CD14-positive monocyte (primary cell): ENCODE data around the gene RNU6-9. TPM values are rescaled to one million over a fixed set of nuclear protein-coding genes. Genes with fewer than 3 reads are reported as not detected.

Experiments
- DNase-seq, 3 donors: peaks; one replicate each; pipeline ENCODE4 v3.0.0-alpha.2; 2011 to 2022
- H2AFZ ChIP-seq: 2 replicates; pipeline ENCODE4 v1.6.0; 2012; ENCODE audit warnings: mild to moderate bottlenecking, low read depth, low read length, inconsistent platforms; ENCODE audit not compliant: insufficient read depth, poor library complexity, severe bottlenecking
- H3K27ac ChIP-seq, 2 donors: 1 replicate in 1 of 2; 2 replicates in 1 of 2; pipeline ENCODE4 v1.5.1; 2012 to 2013; ENCODE audit warnings: low read length in 2 of 2, control low read depth in 1 of 2, inconsistent platforms in 1 of 2, low read depth in 1 of 2, mild to moderate bottlenecking in 1 of 2
- H3K27me3 ChIP-seq, 2 donors: one replicate each; pipeline versions ENCODE4 v1.6.0 to v1.6.1; 2011 to 2013; ENCODE audit warnings: low read length in 2 of 2; ENCODE audit not compliant: control insufficient read depth in 2 of 2, insufficient read depth in 2 of 2
- H3K36me3 ChIP-seq, 2 donors: replicated peaks in 1 of 2; 1 replicate in 1 of 2; 2 replicates in 1 of 2; pipeline versions ENCODE4 v1.5.1 to v1.6.1; 2012 to 2013; ENCODE audit warnings: low read length in 2 of 2, control low read depth in 1 of 2, inconsistent platforms in 1 of 2, mild to moderate bottlenecking in 1 of 2; ENCODE audit not compliant: insufficient read depth in 2 of 2, control insufficient read depth in 1 of 2
- H3K4me1 ChIP-seq, 2 donors: 1 replicate in 1 of 2; 2 replicates in 1 of 2; pipeline versions ENCODE4 v1.5.1 to v1.6.1; 2012 to 2013; ENCODE audit warnings: low read length in 2 of 2, control low read depth in 1 of 2, inconsistent platforms in 1 of 2, mild to moderate bottlenecking in 1 of 2, moderate library complexity in 1 of 2; ENCODE audit not compliant: insufficient read depth in 2 of 2, control insufficient read depth in 1 of 2
- H3K4me2 ChIP-seq: replicated peaks from 2 replicates; pipeline ENCODE3; 2012; ENCODE audit warnings: low read length, moderate library complexity, mild to moderate bottlenecking; ENCODE audit not compliant: poor library complexity, severe bottlenecking; ENCODE audit errors: extremely low read depth
- H3K4me3 ChIP-seq, 3 experiments: fragments of 200-600 bp in 1 of 3; sonication (generic) in 1 of 3; replicated peaks in 1 of 3; 1 replicate in 2 of 3; 2 replicates in 1 of 3; pipeline ENCODE4 v1.5.1; 2011 to 2013; ENCODE audit warnings: low read length in 3 of 3, mild to moderate bottlenecking in 3 of 3, control low read depth in 2 of 3, low read depth in 2 of 3, inconsistent platforms in 1 of 3, moderate library complexity in 1 of 3
- H3K79me2 ChIP-seq: 2 replicates; pipeline ENCODE4 v1.6.0; 2012; ENCODE audit warnings: mild to moderate bottlenecking, control low read depth, inconsistent platforms, low read length, moderate library complexity; ENCODE audit not compliant: insufficient read depth
- H3K9ac ChIP-seq: 2 replicates; pipeline ENCODE4 v1.6.0; 2017; ENCODE audit warnings: low read length, mild to moderate bottlenecking; ENCODE audit not compliant: insufficient read depth, poor library complexity, severe bottlenecking
- H3K9me3 ChIP-seq, 2 donors: replicated peaks in 1 of 2; 1 replicate in 1 of 2; 2 replicates in 1 of 2; pipeline versions ENCODE4 v1.5.1 to v1.6.1; 2012 to 2013; ENCODE audit warnings: low read length in 2 of 2, control low read depth in 1 of 2; ENCODE audit not compliant: control insufficient read depth in 1 of 2, insufficient read depth in 1 of 2
- H4K20me1 ChIP-seq: 2 replicates; pipeline ENCODE4 v1.6.0; 2012; ENCODE audit warnings: mild to moderate bottlenecking, low read length, control low read depth, moderate library complexity; ENCODE audit not compliant: insufficient read depth
- H3K27ac Mint-ChIP-seq, 7 donors: one replicate each; pipeline ENCODE4 v1.8.0; 2020; ENCODE audit warnings: mild to moderate bottlenecking in 7 of 7, mixed read lengths in 7 of 7, moderate library complexity in 6 of 7, inconsistent platforms in 2 of 7
- H3K27me3 Mint-ChIP-seq, 3 donors: one replicate each; pipeline ENCODE4 v1.8.0; 2021 to 2022; ENCODE audit warnings: low read depth in 3 of 3, mild to moderate bottlenecking in 3 of 3, mixed read lengths in 3 of 3, moderate library complexity in 3 of 3, inconsistent platforms in 1 of 3
- H3K36me3 Mint-ChIP-seq, 2 donors: one replicate each; pipeline ENCODE4 v1.8.0; 2020; ENCODE audit warnings: mixed read lengths in 2 of 2, inconsistent platforms in 1 of 2, mild to moderate bottlenecking in 1 of 2
- H3K4me1 Mint-ChIP-seq: one replicate; pipeline ENCODE4 v1.8.0; 2020; ENCODE audit warnings: mild to moderate bottlenecking, mixed read lengths
- H3K4me3 Mint-ChIP-seq, 2 donors: one replicate each; pipeline ENCODE4 v1.8.0; 2020; ENCODE audit warnings: mild to moderate bottlenecking in 2 of 2, mixed read lengths in 2 of 2, moderate library complexity in 1 of 2
- H3K9me3 Mint-ChIP-seq, 7 donors: one replicate each; pipeline ENCODE4 v1.8.0; 2020 to 2022; ENCODE audit warnings: mixed read lengths in 7 of 7, mild to moderate bottlenecking in 6 of 7, moderate library complexity in 6 of 7, inconsistent platforms in 2 of 7
- CTCF ChIP-seq: fragments of 200-600 bp; IDR thresholded peaks from one replicate; pipeline ENCODE4 v1.8.0; 2022; ENCODE audit warnings: antibody characterized with exemption, mild to moderate bottlenecking
- WGBS: methylation state at CpG from one replicate; pipeline ENCODE4 v1.1.5; 2013; ENCODE audit warnings: missing lambda C conversion rate; ENCODE audit not compliant: insufficient coverage; 5-methylcytosine and 5-hydroxymethylcytosine counted together
- intact Hi-C, 2 donors: fragments of 100-400 bp; cut with micrococcal nuclease; formaldehyde crosslinking; loops; one replicate each; pipeline versions ENCODE4 v1.15.0 to v1.15.1; 2023
- polyA plus RNA-seq, 3 donors: library from polyadenylated mRNA; depleted of rRNA in 1 of 3; unstranded in 2 of 3; stranded (reverse) in 1 of 3; fragments of 300-500 nt in 2 of 3; fragments of >200 nt in 1 of 3; fragmentation: Illumina TruSeq in 2 of 3; gene quantifications; 1 replicate in 2 of 3; 2 replicates in 1 of 3; pipeline ENCODE4 v1.2.3, GENCODE V29; 2012 to 2021

RNU6-9 gene
- polyA plus RNA-seq, 3 donors = not detected

- H3K4me2 ChIP-seq = peak within 1 kb of the TSS; percentile 99
- peaks cover 5 to 9% of the 10 kb centered on the region in 2 donors for H3K36me3 ChIP-seq
- no peaks in the 10 kb centered on the region for H3K9me3 ChIP-seq
- Mint-ChIP-seq H3K4me3 (peak within 1 kb of the TSS; percentile 84 to 89), H3K27ac (peak within 1 kb of the TSS in 6 of 7 donors; percentile 79 to 96 (median 92)), H3K27me3 (peaks cover 14 to 16% (median 15%) of the 10 kb centered on the region in 3 donors), H3K36me3 (peaks cover 6 to 16% of the 10 kb centered on the region in 2 donors), H3K9me3 (peaks cover 0 to 4% (median 2%) of the 10 kb centered on the region in 7 donors), H3K4me1 (peaks cover 41% of the 10 kb centered on the region)
- H2AFZ ChIP-seq = peak within 1 kb of the TSS; percentile 95
- H3K4me1 ChIP-seq = peaks cover 40 to 45% of the 10 kb centered on the region in 2 donors
- no peak for TF ChIP-seq CTCF
- intact Hi-C loops = loop anchor here (2.0 to 10.0 kb wide), 3 partner anchors 15 to 319 kb away; partner anchors contain the start of genes ATP5F1D (in 1 of the 2), GPX4 (in 1 of the 2) and MIDN (in 1 of the 2)
- DNase-seq = peak; percentile 69 to 75 (median 73)
- H3K9ac ChIP-seq = peak within 1 kb of the TSS; percentile 88
- H3K4me3 ChIP-seq = peak within 1 kb of the TSS; percentile 89 to 99 (median 90)
- peak within 1 kb of the TSS; percentile 85 to 87 for H3K27ac ChIP-seq
- H3K27me3 ChIP-seq = peaks cover 1 to 8% of the 10 kb centered on the region in 2 donors
- WGBS = 1% methylated on average over 74 of the region's 97 CpGs
- H4K20me1 ChIP-seq = peaks cover 36% of the 10 kb centered on the region
- H3K79me2 ChIP-seq = peaks cover 67% of the 10 kb centered on the region
Observed at GRCh38 chr19:925526-926322, 32.4 kb downstream of the RNU6-9 start, which contains the start of gene ARID3A. TSS of gene ARID3A (plus strand) at chr19:926035. CDS start at chr19:929529, 3,494 bp downstream.

- Histone ChIP-seq H3K36me3 (peaks cover 7 to 15% of the 10 kb centered on the region in 2 donors), H3K9ac (peak overlapping the region; percentile 88), H3K4me1 (peaks cover 37 to 46% of the 10 kb centered on the region in 2 donors), H3K27me3 (peaks cover 0 to 2% of the 10 kb centered on the region in 2 donors), H3K79me2 (peaks cover 72% of the 10 kb centered on the region), H3K4me2 (peak overlapping the region; percentile 99), H4K20me1 (peaks cover 41% of the 10 kb centered on the region), H3K27ac (peak overlapping the region; percentile 85 to 87), H3K4me3 (peak overlapping the region; percentile 89 to 99 (median 90)), H2AFZ (peak overlapping the region; percentile 53), H3K9me3 (no peaks in the 10 kb centered on the region)
- Mint-ChIP-seq H3K36me3 (peaks cover 10 to 21% of the 10 kb centered on the region in 2 donors), H3K27me3 (peaks cover 9 to 11% (median 10%) of the 10 kb centered on the region in 3 donors), H3K4me1 (peaks cover 41% of the 10 kb centered on the region), H3K4me3 (peak overlapping the region; percentile 83 to 88), H3K9me3 (peaks cover 0 to 5% (median 0%) of the 10 kb centered on the region in 7 donors), H3K27ac (peak overlapping the region in 6 of 7 donors; percentile 25 to 88 (median 80))
- TF ChIP-seq CTCF = no peak
- intact Hi-C loops = loop anchor here (2.0 to 10.0 kb wide), 3 partner anchors 15 to 319 kb away; partner anchors contain the start of genes ATP5F1D (in 1 of the 2), GPX4 (in 1 of the 2) and MIDN (in 1 of the 2)
- DNase-seq = no peak
- no CpG with 5 or more reads among the region's 21 CpGs for WGBS
Observed at GRCh38 chr19:926323-926588, 33.0 kb downstream of the RNU6-9 start.
